Neural crest cell (in vitro differentiated cells): Measurements from ENCODE around the gene KCP. TPM values are rescaled to one million over a fixed set of nuclear protein-coding genes. Genes with fewer than 3 reads are reported as not detected.

ENCODE experiments used
- DNase-seq: peaks from one replicate; pipeline ENCODE4 v3.0.0; 2021; ENCODE audit warnings: low read depth, mixed read lengths, low spot score
- H3K27ac Mint-ChIP-seq: one replicate; pipeline ENCODE4 v1.8.0; 2021; ENCODE audit warnings: mild to moderate bottlenecking, mixed read lengths; ENCODE audit not compliant: unreplicated experiment
- H3K27me3 Mint-ChIP-seq: 2 replicates; pipeline ENCODE4 v1.8.0; 2021; ENCODE audit warnings: low read depth, mild to moderate bottlenecking, mixed read lengths
- H3K36me3 Mint-ChIP-seq: 2 replicates; pipeline ENCODE4 v1.8.0; 2021; ENCODE audit warnings: low read depth, mild to moderate bottlenecking, mixed read lengths
- H3K4me1 Mint-ChIP-seq: 2 replicates; pipeline ENCODE4 v1.8.0; 2021; ENCODE audit warnings: mixed read lengths
- H3K4me3 Mint-ChIP-seq: one replicate; pipeline ENCODE4 v1.8.0; 2021; ENCODE audit warnings: mild to moderate bottlenecking, mixed read lengths
- H3K9me3 Mint-ChIP-seq: 2 replicates; pipeline ENCODE4 v1.8.0; 2021; ENCODE audit warnings: mixed read lengths
- CTCF ChIP-seq: fragments of 200-600 bp; sonication (generic); conservative IDR thresholded peaks from 2 replicates; pipeline ENCODE4 v1.5.0; 2021; ENCODE audit warnings: antibody characterized with exemption, mild to moderate bottlenecking
- total RNA-seq: library from RNA; stranded (reverse); gene quantifications from 2 replicates; pipeline ENCODE4 v1.2.1, GENCODE V29; 2021

KCP gene
- total RNA-seq, 1 donor from 2014 or later = 2.9 TPM

GRCh38 chr7:128928159-128928813 is 17.8 kb upstream of the KCP start:
- peaks cover 18% of the 10 kb centered on the region for H3K27me3 Mint-ChIP-seq
- DNase-seq = no peak
- no peak overlapping the region for H3K27ac Mint-ChIP-seq
- H3K4me3 Mint-ChIP-seq = no peak overlapping the region
- no peaks in the 10 kb centered on the region for H3K4me1 Mint-ChIP-seq
- H3K36me3 Mint-ChIP-seq = no peaks in the 10 kb centered on the region
- TF ChIP-seq CTCF = no peak
- no peaks in the 10 kb centered on the region for H3K9me3 Mint-ChIP-seq

GRCh38 chr7:128924707-128925588 is 14.4 kb upstream of the KCP start:
- no peak for DNase-seq
- TF ChIP-seq CTCF = no peak
- H3K4me1 Mint-ChIP-seq = no peaks in the 10 kb centered on the region
- H3K36me3 Mint-ChIP-seq = no peaks in the 10 kb centered on the region
- no peak overlapping the region for H3K27ac Mint-ChIP-seq
- H3K27me3 Mint-ChIP-seq = peaks cover 37% of the 10 kb centered on the region
- H3K9me3 Mint-ChIP-seq = no peaks in the 10 kb centered on the region
- no peak overlapping the region for H3K4me3 Mint-ChIP-seq

- Mint-ChIP-seq H3K4me1 (no peaks in the 10 kb centered on the region), H3K4me3 (no peak overlapping the region), H3K36me3 (no peaks in the 10 kb centered on the region), H3K27me3 (peaks cover 50% of the 10 kb centered on the region), H3K27ac (no peak overlapping the region), H3K9me3 (no peaks in the 10 kb centered on the region)
- no peak for DNase-seq
- TF ChIP-seq CTCF = no peak
Measured at GRCh38 chr7:128923411-128923800, 12.9 kb upstream of the KCP start.

- no peaks in the 10 kb centered on the region for H3K4me1 Mint-ChIP-seq
- H3K27me3 Mint-ChIP-seq = peaks cover 55% of the 10 kb centered on the region
- no peaks in the 10 kb centered on the region for H3K9me3 Mint-ChIP-seq
- no peak for TF ChIP-seq CTCF
- H3K36me3 Mint-ChIP-seq = no peaks in the 10 kb centered on the region
- no peak for DNase-seq
- H3K4me3 Mint-ChIP-seq = no peak overlapping the region
- H3K27ac Mint-ChIP-seq = no peak overlapping the region
Measured at GRCh38 chr7:128922496-128923410, 12.2 kb upstream of the KCP start.

- DNase-seq = no peak
- H3K9me3 Mint-ChIP-seq = no peaks in the 10 kb centered on the region
- H3K27ac Mint-ChIP-seq = no peak overlapping the region
- H3K4me3 Mint-ChIP-seq = no peak overlapping the region
- peaks cover 55% of the 10 kb centered on the region for H3K27me3 Mint-ChIP-seq
- no peaks in the 10 kb centered on the region for H3K36me3 Mint-ChIP-seq
- H3K4me1 Mint-ChIP-seq = no peaks in the 10 kb centered on the region
- no peak for TF ChIP-seq CTCF
Measured at GRCh38 chr7:128921866-128922440, 11.4 kb upstream of the KCP start.
